ENCODE results near the gene HOMER1.
A peak's percentile ranks its signal among the peaks of the same experiment; 100 is the strongest.

Gene HOMER1

GRCh38 chr5:79513704-79514390 lies at the start of gene HOMER1:
TSS of gene HOMER1 (minus strand) at chr5:79514134. CDS start at chr5:79512774, 1,360 bp downstream.
- DNase-seq, result peak; percentile 82

GRCh38 chr5:79563247-79563590 lies 49.3 kb upstream of the HOMER1 start:
- DNase-seq, result no peak

GRCh38 chr5:79562351-79563246 lies 48.7 kb upstream of the HOMER1 start:
- DNase-seq, result no peak

- DNase-seq, result no peak
Observed at GRCh38 chr5:79561525-79561893, 47.6 kb upstream of the HOMER1 start.

GRCh38 chr5:79560771-79561524 lies 47.0 kb upstream of the HOMER1 start:
- DNase-seq, result no peak

GRCh38 chr5:79555418-79555817 lies 41.5 kb upstream of the HOMER1 start:
- DNase-seq, result no peak

GRCh38 chr5:79552984-79553383 lies 39.0 kb upstream of the HOMER1 start:
- no peak for DNase-seq

GRCh38 chr5:79547982-79548381 lies 34.0 kb upstream of the HOMER1 start:
- DNase-seq, result no peak

GRCh38 chr5:79547429-79547822 lies 33.5 kb upstream of the HOMER1 start:
- DNase-seq, result no peak

GRCh38 chr5:79546782-79547428 lies 33.0 kb upstream of the HOMER1 start:
- DNase-seq, result no peak

- no peak for DNase-seq
Observed at GRCh38 chr5:79544131-79544530, 30.2 kb upstream of the HOMER1 start.

GRCh38 chr5:79540939-79541338 lies 27.0 kb upstream of the HOMER1 start:
- no peak for DNase-seq

- no peak for DNase-seq
Observed at GRCh38 chr5:79536193-79536906, 22.4 kb upstream of the HOMER1 start.

- no peak for DNase-seq
Observed at GRCh38 chr5:79535477-79536192, 21.7 kb upstream of the HOMER1 start.

GRCh38 chr5:79529110-79529509 lies 15.2 kb upstream of the HOMER1 start:
- DNase-seq, result no peak

GRCh38 chr5:79527431-79527830 lies 13.5 kb upstream of the HOMER1 start:
- no peak for DNase-seq

- no peak for DNase-seq
Observed at GRCh38 chr5:79526928-79527327, 13.0 kb upstream of the HOMER1 start.

- no peak for DNase-seq
Observed at GRCh38 chr5:79526493-79526892, 12.6 kb upstream of the HOMER1 start.

- DNase-seq, result no peak
Observed at GRCh38 chr5:79521156-79521555, 7.2 kb upstream of the HOMER1 start.

GRCh38 chr5:79518718-79519117 lies 4.8 kb upstream of the HOMER1 start:
- DNase-seq, result no peak

GRCh38 chr5:79517601-79518000 lies 3.7 kb upstream of the HOMER1 start:
- no peak for DNase-seq

- DNase-seq, result no peak
Observed at GRCh38 chr5:79516986-79517385, 3.1 kb upstream of the HOMER1 start.
